ENCODE measurements around the gene ADIPOR1. TPM values are rescaled to one million over a fixed set of nuclear protein-coding genes. Genes with fewer than 3 reads are reported as not detected.

ADIPOR1 gene
- total and polyA plus RNA-seq, 2 of the 4 experiments (the other 2 are of a cell fraction), result 82.7 to 92.5 TPM

DNA sequence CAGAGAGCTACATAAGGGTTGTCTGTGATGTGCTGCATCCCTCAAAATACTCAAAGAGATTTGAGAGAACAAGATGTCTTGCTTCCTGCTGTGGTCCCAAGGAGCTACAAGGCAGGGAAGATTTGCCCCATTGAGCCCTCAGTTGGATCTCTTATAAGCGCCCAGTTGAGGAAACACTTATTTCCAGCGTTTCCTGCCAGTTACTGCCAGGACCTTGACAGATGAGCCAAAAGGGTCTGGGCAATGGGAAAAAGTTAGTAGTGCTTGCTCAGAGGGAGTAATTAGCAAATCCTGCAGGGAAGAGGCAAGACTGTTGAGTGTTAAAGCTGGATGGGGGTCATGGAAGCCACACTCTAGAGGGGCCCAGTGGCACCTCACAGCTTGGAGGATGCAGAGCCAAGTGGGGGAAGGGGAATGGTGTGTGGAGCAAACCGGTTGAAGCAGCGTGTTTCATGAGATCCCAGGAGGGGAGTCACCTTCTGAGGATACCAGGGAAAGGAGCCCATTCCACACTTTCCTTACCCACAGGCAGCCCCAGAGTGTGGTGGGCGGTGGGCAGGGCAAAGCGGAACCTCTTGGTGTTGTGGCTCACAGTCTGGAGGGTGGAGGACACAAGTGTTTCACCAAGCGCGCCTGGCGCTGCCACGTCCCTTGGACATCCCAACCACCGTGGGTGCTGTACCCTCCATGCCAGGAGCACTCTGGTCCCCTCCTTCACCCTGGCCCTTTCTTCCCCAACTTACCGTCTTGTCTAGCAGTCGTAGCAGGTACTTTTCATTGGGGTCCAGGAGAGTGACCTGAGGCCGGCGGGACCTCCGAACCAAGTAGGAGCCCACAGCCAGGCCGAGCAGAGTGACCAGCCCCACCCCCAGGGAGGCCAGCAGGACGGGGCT is 8.1 kb upstream of the ADIPOR1 start:
- H3K18ac ChIP-seq (ENCODE audit: low read depth, low read length), result no peak overlapping the region; the same call in 1 of the 2 replicates
- H2BK5ac ChIP-seq (ENCODE audit: low read depth, low read length, poor library complexity, severe bottlenecking), result peak overlapping the region; percentile 12
- 0 out of 2 replicates have a peak overlapping the region, but pooled peaks have one; percentile 20 for H3K14ac ChIP-seq (replicated peaks; ENCODE audit: low read depth, low read length)
- no peaks in the 10 kb centered on the region for H4K20me1 ChIP-seq (ENCODE audit: insufficient read depth, low read length)
- no peak overlapping the region for H4K5ac ChIP-seq (ENCODE audit: low read depth, low read length)
- H3K79me1 ChIP-seq (ENCODE audit: low read depth in 1 of 2, low read length in 2 of 2), result peaks cover 12 to 21% of the 10 kb centered on the region in 2 experiments
- H3K4me3 ChIP-seq (ENCODE audit: insufficient read depth, low read depth, low read length), result peak overlapping the region; percentile 96
- H2BK15ac ChIP-seq (ENCODE audit: low read depth, low read length), result no peak overlapping the region
- no peak overlapping the region for H2BK120ac ChIP-seq (ENCODE audit: low read depth, low read length)
- H4K8ac ChIP-seq (ENCODE audit: low read depth in 2 of 2, low read length in 2 of 2), result peak overlapping the region in 1 of 2 experiments; percentile 84; a peak in 1 of 4 replicates
- no peaks in the 10 kb centered on the region for H3K9me3 ChIP-seq (ENCODE audit: control insufficient read depth, insufficient read depth, low read length)
- ChIA-PET POLR2A (ENCODE audit: unreplicated experiment) (no interaction called here), CTCF (no interaction called here)
- peak overlapping the region; percentile 5; the same call in 1 of the 2 replicates for H3K56ac ChIP-seq (ENCODE audit: extremely low read depth, insufficient read depth, low read length)
- peaks cover 9% of the 10 kb centered on the region for H3K4me1 ChIP-seq (ENCODE audit: control insufficient read depth, insufficient read depth, low read length)
- H2AK5ac ChIP-seq (ENCODE audit: low read depth, low read length), result peak overlapping the region; percentile 73; the same call in 1 of the 2 replicates
- H3K4me2 ChIP-seq (ENCODE audit: low read depth, low read length), result peak overlapping the region; percentile 89
- peak overlapping the region; percentile 66 for H3K9ac ChIP-seq (ENCODE audit: low read depth, low read length)
- H2BK20ac ChIP-seq (ENCODE audit: low read depth, low read length), result no peak overlapping the region
- no peak overlapping the region for H4K91ac ChIP-seq (ENCODE audit: insufficient read depth, low read depth, low read length)
- no peaks in the 10 kb centered on the region for H3K27me3 ChIP-seq (ENCODE audit: control insufficient read depth, insufficient read depth, low read length)
- DNase-seq, result no peak
- peak overlapping the region; percentile 21 for H2AK9ac ChIP-seq (replicated peaks; ENCODE audit: low read depth, low read length, poor library complexity)
- H3K36me3 ChIP-seq (ENCODE audit: control insufficient read depth, insufficient read depth, low read length), result peaks cover 8% of the 10 kb centered on the region
- intact Hi-C loops (cut with micrococcal nuclease) (no loop called here), in situ Hi-C loops (cut with MboI; ENCODE audit: low sequenced_read_pairs) (no loop called here), dilution Hi-C loops (cut with HindIII; ENCODE audit: low sequenced_read_pairs, unreplicated experiment) (no loop called here)
- peak overlapping the region; percentile 26; the same call in 1 of the 2 replicates for H3K4ac ChIP-seq (ENCODE audit: low read depth, low read length)
- peak; percentile 61; the same call in 1 of the 2 replicates for ATAC-seq (ENCODE audit: low read depth)
- peaks cover 17% of the 10 kb centered on the region for H3K9me1 ChIP-seq (ENCODE audit: insufficient read depth, low read length)
- 0 out of 2 replicates have a peak overlapping the region, but pooled peaks have one; percentile 2 for H3K23ac ChIP-seq (ENCODE audit: low read depth, low read length)
- WGBS, 2 experiments (ENCODE audit: extremely low coverage in 2 of 2, insufficient read length in 1 of 2), result 69% methylated on average over 3 of the region's 18 CpGs; no CpG with 5 or more reads in 1 of the 2 experiments
- TF ChIP-seq RFX5 (IDR thresholded peaks at IDR 0.05; ENCODE audit: low read depth, low read length) (no peak), MXI1 (IDR thresholded peaks at IDR 0.05; ENCODE audit: borderline replicate concordance, low read depth, low read length) (no peak), RCOR1 (IDR thresholded peaks at IDR 0.05; ENCODE audit: insufficient replicate concordance, low read length) (no peak), CHD1 (IDR thresholded peaks at IDR 0.05; ENCODE audit: low read depth, low read length) (no peak)
- TF ChIP-seq, protein P1, sequence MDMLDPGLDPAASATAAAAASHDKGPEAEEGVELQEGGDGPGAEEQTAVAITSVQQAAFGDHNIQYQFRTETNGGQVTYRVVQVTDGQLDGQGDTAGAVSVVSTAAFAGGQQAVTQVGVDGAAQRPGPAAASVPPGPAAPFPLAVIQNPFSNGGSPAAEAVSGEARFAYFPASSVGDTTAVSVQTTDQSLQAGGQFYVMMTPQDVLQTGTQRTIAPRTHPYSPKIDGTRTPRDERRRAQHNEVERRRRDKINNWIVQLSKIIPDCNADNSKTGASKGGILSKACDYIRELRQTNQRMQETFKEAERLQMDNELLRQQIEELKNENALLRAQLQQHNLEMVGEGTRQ (IDR thresholded peaks at IDR 0.05; ENCODE audit: low read depth, low read length), result no peak
- H2AFZ ChIP-seq (replicated peaks; ENCODE audit: low read length, poor library complexity), result peak overlapping the region; percentile 91
- peak overlapping the region; percentile 22; the same call in 1 of the 2 replicates for H3K27ac ChIP-seq (ENCODE audit: insufficient read depth, low read length)
- no TSS peak for BruUV-seq (replicated peaks)

All from IMR-90 (cell line).